HG03097 (cell line): Measurements from ENCODE around the gene GSTA5.
"Not testable (repeated sequence)": the region's sequence is repeated elsewhere in the genome, so short reads cannot be mapped to it uniquely, and the experiment has no call there.

Source experiments
- ATAC-seq: cut with Tn5 transposase; IDR thresholded peaks from one replicate; pipeline ENCODE4 v1.9.1; 2021; ENCODE audit not compliant: unreplicated experiment, low FRiP score

GSTA5 gene

GRCh38 chr6:52799272-52799671, 41.3 kb downstream of the GSTA5 start:
- not testable (repeated sequence) for ATAC-seq

DNA sequence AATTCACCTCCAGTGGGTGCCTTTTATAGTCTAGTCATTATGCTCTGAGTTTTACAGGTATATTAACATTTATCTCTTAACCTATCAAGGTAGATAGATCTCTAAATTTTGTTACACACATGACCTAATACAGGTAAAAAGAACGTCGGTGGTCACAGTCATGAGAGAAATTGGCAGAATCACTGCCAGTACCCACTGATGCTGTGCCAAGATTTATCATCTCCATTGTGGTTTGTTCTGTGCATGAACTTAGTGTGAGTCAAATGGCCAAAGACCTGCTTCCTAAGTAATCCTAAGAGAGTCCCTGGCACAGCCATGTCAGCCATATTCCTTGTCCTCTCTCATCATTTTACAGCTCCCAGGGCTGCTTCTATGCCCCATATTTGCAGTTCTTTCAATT, 46.2 kb downstream of the GSTA5 start:
- not testable (repeated sequence) for ATAC-seq

GRCh38 chr6:52790861-52791260, 49.8 kb downstream of the GSTA5 start:
- no peak for ATAC-seq

GRCh38 chr6:52789658-52790057, 51.0 kb downstream of the GSTA5 start:
- ATAC-seq: not testable (repeated sequence)

GRCh38 chr6:52788478-52788877, 52.1 kb downstream of the GSTA5 start:
- no peak for ATAC-seq

DNA sequence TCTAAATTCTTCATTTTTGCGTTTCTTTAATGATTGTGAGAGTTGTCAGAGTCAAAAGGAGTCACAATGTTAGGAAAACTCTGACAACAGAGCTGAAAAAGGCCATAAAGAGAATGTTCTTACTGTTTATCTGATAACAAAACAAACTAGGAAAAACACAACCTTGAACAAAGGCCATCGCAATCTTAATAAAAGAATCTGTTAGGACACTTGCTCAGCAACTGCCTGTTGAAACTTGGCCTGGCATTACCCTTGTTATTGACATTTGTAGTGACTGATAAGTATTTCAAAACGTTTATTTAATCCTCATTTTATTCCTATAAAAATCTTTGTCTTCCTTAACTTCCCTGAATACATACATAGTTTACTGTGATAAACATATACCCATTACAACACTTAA, 52.7 kb downstream of the GSTA5 start:
- ATAC-seq: no peak

GRCh38 chr6:52786249-52786956, 54.2 kb downstream of the GSTA5 start:
- ATAC-seq: no peak

- not testable (repeated sequence) for ATAC-seq
Observed at GRCh38 chr6:52782696-52783274, 57.8 kb downstream of the GSTA5 start.

DNA sequence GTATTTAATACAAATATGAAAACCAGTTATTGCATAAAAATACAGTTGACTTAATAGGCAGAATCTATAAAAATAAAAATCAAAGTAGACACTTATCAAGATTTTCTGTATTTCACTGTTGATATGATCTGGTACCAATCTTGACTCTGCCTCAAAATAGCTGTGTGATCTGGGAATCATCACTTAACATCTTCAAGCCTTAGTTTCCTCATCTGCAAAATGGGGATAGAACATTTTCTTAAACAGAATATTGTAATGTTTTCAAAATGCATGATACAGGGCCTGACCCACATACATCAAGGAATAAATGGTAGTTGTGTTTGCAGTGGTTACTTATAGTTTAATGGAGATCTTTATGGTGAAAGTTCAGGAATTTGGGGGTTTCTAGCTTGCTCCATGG, 58.4 kb downstream of the GSTA5 start:
- not testable (repeated sequence) for ATAC-seq
